ENCODE data around the gene UQCRC1.
A peak's percentile ranks its signal among the peaks of the same experiment; 100 is the strongest.

Gene UQCRC1

GRCh38 chr3:48562367-48563095, 46.9 kb downstream of the UQCRC1 start:
- TF ChIP-seq REST (IDR thresholded peaks at IDR 0.05; ENCODE audit: insufficient replicate concordance, low read depth) (no peak), GABPA (IDR thresholded peaks at IDR 0.05; ENCODE audit: low read depth) (no peak)
- no peaks in the 10 kb centered on the region for H3K27me3 ChIP-seq (ENCODE audit: insufficient read depth, poor library complexity, severe bottlenecking)
- H3K4me3 ChIP-seq (replicated peaks; ENCODE audit: insufficient read depth, low read length) = no peak overlapping the region
- no peak overlapping the region for H3K27ac ChIP-seq (replicated peaks)
- no peak for DNase-seq (ENCODE audit: low read depth in 1 of 2, low spot score in 1 of 2)

- no peak for DNase-seq (ENCODE audit: low read depth in 1 of 2, low spot score in 1 of 2)
- Histone ChIP-seq H3K27ac (replicated peaks) (no peak overlapping the region), H3K4me3 (replicated peaks; ENCODE audit: insufficient read depth, low read length) (no peak overlapping the region), H3K27me3 (ENCODE audit: insufficient read depth, poor library complexity, severe bottlenecking) (no peaks in the 10 kb centered on the region)
- no peak for TF ChIP-seq CTCF (IDR thresholded peaks at IDR 0.05; ENCODE audit: insufficient read depth, low read length)
- no peak for TF ChIP-seq SPI1 (IDR thresholded peaks at IDR 0.05; ENCODE audit: borderline replicate concordance, low read depth)
- TF ChIP-seq REST (IDR thresholded peaks at IDR 0.05; ENCODE audit: insufficient replicate concordance, low read depth) = no peak
- TF ChIP-seq POLR2AphosphoS5 (IDR thresholded peaks at IDR 0.05; ENCODE audit: low read depth) = no peak
- TF ChIP-seq GABPA (IDR thresholded peaks at IDR 0.05; ENCODE audit: low read depth) = no peak
These were observed 48.3 kb downstream of the UQCRC1 start for GRCh38 chr3:48561045-48561736.

GRCh38 chr3:48560648-48561018, 48.8 kb downstream of the UQCRC1 start:
- Histone ChIP-seq H3K4me3 (replicated peaks; ENCODE audit: insufficient read depth, low read length) (no peak overlapping the region), H3K27me3 (ENCODE audit: insufficient read depth, poor library complexity, severe bottlenecking) (no peaks in the 10 kb centered on the region), H3K27ac (replicated peaks) (peak overlapping the region; percentile 29; the same call in 1 of the 2 replicates)
- DNase-seq (ENCODE audit: low read depth in 1 of 2, low spot score in 1 of 2) = no peak
- TF ChIP-seq CTCF (IDR thresholded peaks at IDR 0.05; ENCODE audit: insufficient read depth, low read length) (no peak), SPI1 (IDR thresholded peaks at IDR 0.05; ENCODE audit: borderline replicate concordance, low read depth) (no peak)

GRCh38 chr3:48558493-48559134, 50.8 kb downstream of the UQCRC1 start:
- H3K27ac ChIP-seq (replicated peaks) = peak overlapping the region; percentile 42
- peak; percentile 74 to 78 for DNase-seq (ENCODE audit: low read depth in 1 of 2, low spot score in 1 of 2)

More at GRCh38 chr3:48558493-48559134, 50.8 kb downstream of the UQCRC1 start:
- TF ChIP-seq REST (IDR thresholded peaks at IDR 0.05; ENCODE audit: insufficient replicate concordance, low read depth) = no peak
- TF ChIP-seq GABPA (IDR thresholded peaks at IDR 0.05; ENCODE audit: low read depth) = no peak
- TF ChIP-seq CTCF (IDR thresholded peaks at IDR 0.05; ENCODE audit: insufficient read depth, low read length) = no peak
- no peak for TF ChIP-seq SPI1 (IDR thresholded peaks at IDR 0.05; ENCODE audit: borderline replicate concordance, low read depth)
- no peak for TF ChIP-seq POLR2AphosphoS5 (IDR thresholded peaks at IDR 0.05; ENCODE audit: low read depth)
- Histone ChIP-seq H3K4me3 (replicated peaks; ENCODE audit: insufficient read depth, low read length) (no peak overlapping the region), H3K27me3 (ENCODE audit: insufficient read depth, poor library complexity, severe bottlenecking) (no peaks in the 10 kb centered on the region)
